ENCODE data around the gene MAU2.

- no peak for TF ChIP-seq EZH2 (IDR thresholded peaks at IDR 0.05)
- TF ChIP-seq, protein P1, sequence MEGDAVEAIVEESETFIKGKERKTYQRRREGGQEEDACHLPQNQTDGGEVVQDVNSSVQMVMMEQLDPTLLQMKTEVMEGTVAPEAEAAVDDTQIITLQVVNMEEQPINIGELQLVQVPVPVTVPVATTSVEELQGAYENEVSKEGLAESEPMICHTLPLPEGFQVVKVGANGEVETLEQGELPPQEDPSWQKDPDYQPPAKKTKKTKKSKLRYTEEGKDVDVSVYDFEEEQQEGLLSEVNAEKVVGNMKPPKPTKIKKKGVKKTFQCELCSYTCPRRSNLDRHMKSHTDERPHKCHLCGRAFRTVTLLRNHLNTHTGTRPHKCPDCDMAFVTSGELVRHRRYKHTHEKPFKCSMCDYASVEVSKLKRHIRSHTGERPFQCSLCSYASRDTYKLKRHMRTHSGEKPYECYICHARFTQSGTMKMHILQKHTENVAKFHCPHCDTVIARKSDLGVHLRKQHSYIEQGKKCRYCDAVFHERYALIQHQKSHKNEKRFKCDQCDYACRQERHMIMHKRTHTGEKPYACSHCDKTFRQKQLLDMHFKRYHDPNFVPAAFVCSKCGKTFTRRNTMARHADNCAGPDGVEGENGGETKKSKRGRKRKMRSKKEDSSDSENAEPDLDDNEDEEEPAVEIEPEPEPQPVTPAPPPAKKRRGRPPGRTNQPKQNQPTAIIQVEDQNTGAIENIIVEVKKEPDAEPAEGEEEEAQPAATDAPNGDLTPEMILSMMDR (IDR thresholded peaks at IDR 0.05) = no peak
Observed at GRCh38 chr19:19304186-19304965, 16.3 kb upstream of the MAU2 start.

All from neural progenitor cell (in vitro differentiated cells).